AG09319 (cell line): Measurements from ENCODE around the gene EFCAB11.
A peak's percentile ranks its signal among the peaks of the same experiment; 100 is the strongest.

Experiments
- DNase-seq: peaks from one replicate; pipeline ENCODE4 v3.0.0-alpha.2; 2010; ENCODE audit warnings: low read depth; ENCODE audit errors: extremely low read depth
- CTCF ChIP-seq: IDR thresholded peaks from 2 replicates; pipeline ENCODE4 v1.5.1; 2011; ENCODE audit warnings: low read depth, mild to moderate bottlenecking, inconsistent platforms, low read length, moderate library complexity

EFCAB11 gene

GRCh38 chr14:89851106-89851505 lies 103.4 kb downstream of the EFCAB11 start:
- no peak for DNase-seq
- no peak for TF ChIP-seq CTCF

GRCh38 chr14:89849931-89850330 lies 104.6 kb downstream of the EFCAB11 start:
- no peak for DNase-seq
- TF ChIP-seq CTCF = no peak

- no peak for DNase-seq
- peak; percentile 48 for TF ChIP-seq CTCF
Measured at GRCh38 chr14:89848165-89848564, 106.4 kb downstream of the EFCAB11 start.

- no peak for DNase-seq
- no peak for TF ChIP-seq CTCF
Measured at GRCh38 chr14:89845346-89845745, 109.2 kb downstream of the EFCAB11 start.

- TF ChIP-seq CTCF = no peak
- DNase-seq = no peak
Measured at GRCh38 chr14:89844508-89844907, 110.0 kb downstream of the EFCAB11 start.

- no peak for DNase-seq
- no peak for TF ChIP-seq CTCF
Measured at GRCh38 chr14:89842837-89843236, 111.7 kb downstream of the EFCAB11 start.

- no peak for TF ChIP-seq CTCF
- no peak for DNase-seq
Measured at GRCh38 chr14:89841851-89842250, 112.7 kb downstream of the EFCAB11 start.
